ENCODE measurements around the gene FNIP2.

- TF ChIP-seq CTCF (IDR thresholded peaks at IDR 0.05) (no peak), POLR2AphosphoS5 (IDR thresholded peaks at IDR 0.05) (no peak)
These were observed 126.0 kb downstream of the FNIP2 start for GRCh38 chr4:158894826-158895225.
